HL-60 (cell line): ENCODE measurements around the gene ATP1A3.

Experiments
- DNase-seq, 2 experiments: peaks; one replicate each; pipeline ENCODE4 v3.0.0-alpha.2; 2010 to 2020; ENCODE audit warnings: low read depth in 1 of 2, low spot score in 1 of 2
- H3K27ac ChIP-seq: fragments of 250-450 bp; sonication (Bioruptor Pico); replicated peaks from 2 replicates; pipeline ENCODE4 v1.5.1; 2020; ENCODE audit warnings: mild to moderate bottlenecking, moderate library complexity
- H3K27me3 ChIP-seq: fragments of 250-450 bp; sonication (Bioruptor Pico); 2 replicates; pipeline ENCODE4 v1.5.1; 2021; ENCODE audit warnings: mild to moderate bottlenecking, moderate library complexity; ENCODE audit not compliant: insufficient read depth, poor library complexity, severe bottlenecking
- H3K4me3 ChIP-seq: replicated peaks from 2 replicates; pipeline ENCODE4 v1.5.1; 2011; ENCODE audit warnings: mild to moderate bottlenecking, control low read depth, low read length; ENCODE audit not compliant: insufficient read depth
- CTCF ChIP-seq: IDR thresholded peaks from one replicate; pipeline ENCODE4 v1.5.1; 2011; ENCODE audit warnings: low read length, control low read depth, inconsistent platforms; ENCODE audit not compliant: insufficient read depth
- GABPA ChIP-seq: IDR thresholded peaks from 2 replicates; pipeline ENCODE4 v1.6.1; 2012; ENCODE audit warnings: low read depth
- POLR2AphosphoS5 ChIP-seq: IDR thresholded peaks from 2 replicates; pipeline ENCODE4 v1.6.1; 2012; ENCODE audit warnings: low read depth
- REST ChIP-seq: IDR thresholded peaks from 2 replicates; pipeline ENCODE4 v1.6.1; 2012; ENCODE audit warnings: low read depth; ENCODE audit not compliant: insufficient replicate concordance
- SPI1 ChIP-seq: IDR thresholded peaks from 2 replicates; pipeline ENCODE4 v1.6.1; 2012; ENCODE audit warnings: low read depth, mild to moderate bottlenecking, borderline replicate concordance

Gene ATP1A3

GRCh38 chr19:42003506-42004294 is 9.7 kb upstream of the ATP1A3 start:
- TF ChIP-seq REST (no peak), GABPA (no peak), SPI1 (no peak), CTCF (no peak), POLR2AphosphoS5 (no peak)
- no peak for DNase-seq
- no peak overlapping the region for H3K27ac ChIP-seq
- H3K4me3 ChIP-seq: no peak overlapping the region
- peaks cover 15% of the 10 kb centered on the region for H3K27me3 ChIP-seq

GRCh38 chr19:41999878-42000208 is 5.8 kb upstream of the ATP1A3 start:
- no peak overlapping the region for H3K27ac ChIP-seq
- no peak for DNase-seq
- peaks cover 37% of the 10 kb centered on the region for H3K27me3 ChIP-seq
- no peak overlapping the region for H3K4me3 ChIP-seq
- TF ChIP-seq CTCF (no peak), REST (no peak), POLR2AphosphoS5 (no peak), GABPA (no peak), SPI1 (no peak)

GRCh38 chr19:41999071-41999877 is 5.2 kb upstream of the ATP1A3 start:
- Histone ChIP-seq H3K27ac (no peak overlapping the region), H3K4me3 (no peak overlapping the region), H3K27me3 (peaks cover 37% of the 10 kb centered on the region)
- no peak for DNase-seq
- no peak for TF ChIP-seq CTCF
- no peak for TF ChIP-seq SPI1
- no peak for TF ChIP-seq GABPA
- no peak for TF ChIP-seq REST
- no peak for TF ChIP-seq POLR2AphosphoS5
